BLaER1 (cell line): ENCODE measurements around the gene KRT5.

Source experiments
- H3K27ac ChIP-seq: shearing (Covaris generic); formaldehyde crosslinking; 2 replicates; pipeline ENCODE4 v1.8.1; 2022
- H3K27me3 ChIP-seq: shearing (Covaris generic); formaldehyde crosslinking; 2 replicates; pipeline ENCODE4 v1.8.1; 2022
- H3K36me3 ChIP-seq: shearing (Covaris generic); formaldehyde crosslinking; 2 replicates; pipeline ENCODE4 v1.8.1; 2022
- H3K4me1 ChIP-seq: shearing (Covaris generic); formaldehyde crosslinking; 2 replicates; pipeline ENCODE4 v1.8.1; 2022
- H3K4me2 ChIP-seq: shearing (Covaris generic); formaldehyde crosslinking; 2 replicates; pipeline ENCODE4 v1.8.1; 2022
- H3K4me3 ChIP-seq: shearing (Covaris generic); formaldehyde crosslinking; 2 replicates; pipeline ENCODE4 v1.8.1; 2022
- H3K9ac ChIP-seq: shearing (Covaris generic); formaldehyde crosslinking; 2 replicates; pipeline ENCODE4 v1.8.1; 2022
- H3K9me3 ChIP-seq: shearing (Covaris generic); formaldehyde crosslinking; 2 replicates; pipeline ENCODE4 v1.8.1; 2022
- H4K20me1 ChIP-seq: shearing (Covaris generic); formaldehyde crosslinking; 2 replicates; pipeline ENCODE4 v1.8.1; 2022
- Cebpa-rat ChIP-seq: shearing (Covaris generic); IDR thresholded peaks from 2 replicates; pipeline ENCODE4 v1.8.1; 2022

KRT5 gene

GRCh38 chr12:52521568-52522266, 1.5 kb upstream of the KRT5 start:
- H3K36me3 ChIP-seq, result no peaks in the 10 kb centered on the region

GRCh38 chr12:52521175-52521567, 977 bp upstream of the KRT5 start:
- no peak overlapping the region for H3K27ac ChIP-seq
- H3K4me1 ChIP-seq, result no peaks in the 10 kb centered on the region; the same call in 1 of the 2 replicates
- no peaks in the 10 kb centered on the region for H3K36me3 ChIP-seq
- H3K4me3 ChIP-seq, result no peak overlapping the region
- H3K27me3 ChIP-seq, result no peaks in the 10 kb centered on the region
- H4K20me1 ChIP-seq, result no peaks in the 10 kb centered on the region
- no peaks in the 10 kb centered on the region for H3K9me3 ChIP-seq
- H3K9ac ChIP-seq, result no peak overlapping the region
- no peak for TF ChIP-seq Cebpa-rat
- no peak overlapping the region for H3K4me2 ChIP-seq

More at GRCh38 chr12:52521568-52522266, 1.5 kb upstream of the KRT5 start:
- no peak overlapping the region for H3K27ac ChIP-seq
- H4K20me1 ChIP-seq, result no peaks in the 10 kb centered on the region
- TF ChIP-seq Cebpa-rat, result no peak
- no peaks in the 10 kb centered on the region for H3K9me3 ChIP-seq
- H3K9ac ChIP-seq, result no peak overlapping the region
- H3K4me2 ChIP-seq, result no peak overlapping the region
- peaks cover 2% of the 10 kb centered on the region; the same call in 1 of the 2 replicates for H3K4me1 ChIP-seq
- no peak overlapping the region for H3K4me3 ChIP-seq
- H3K27me3 ChIP-seq, result no peaks in the 10 kb centered on the region

DNA sequence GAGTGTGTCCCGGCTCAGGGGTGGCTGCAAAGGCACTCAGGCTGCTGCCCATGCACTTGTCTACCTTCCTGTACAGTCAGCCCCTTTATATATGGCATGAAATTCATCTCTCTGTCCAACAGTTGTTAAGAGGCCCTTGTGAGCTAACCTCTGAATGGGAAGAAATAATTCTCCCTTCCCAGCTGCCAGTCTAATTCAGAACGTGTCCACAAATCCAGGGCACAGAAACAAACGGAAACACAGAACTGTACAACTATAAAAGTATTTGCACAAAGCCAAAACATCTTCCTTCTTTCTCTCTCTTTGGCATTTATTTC, 849 bp downstream of the KRT5 start:
- Histone ChIP-seq H3K36me3 (no peaks in the 10 kb centered on the region), H3K4me1 (no peaks in the 10 kb centered on the region), H3K9me3 (no peaks in the 10 kb centered on the region), H3K27ac (no peak overlapping the region), H3K27me3 (no peaks in the 10 kb centered on the region), H3K4me2 (no peak overlapping the region), H3K4me3 (no peak overlapping the region), H3K9ac (no peak overlapping the region), H4K20me1 (no peaks in the 10 kb centered on the region)
- TF ChIP-seq Cebpa-rat, result no peak

GRCh38 chr12:52518574-52519386, 1.4 kb downstream of the KRT5 start:
- TF ChIP-seq Cebpa-rat, result no peak
- Histone ChIP-seq H3K4me3 (no peak overlapping the region), H3K4me1 (no peaks in the 10 kb centered on the region), H4K20me1 (no peaks in the 10 kb centered on the region), H3K27me3 (no peaks in the 10 kb centered on the region), H3K4me2 (no peak overlapping the region), H3K27ac (no peak overlapping the region), H3K36me3 (no peaks in the 10 kb centered on the region), H3K9me3 (no peaks in the 10 kb centered on the region), H3K9ac (no peak overlapping the region)

- no peak overlapping the region for H3K4me2 ChIP-seq
- no peaks in the 10 kb centered on the region for H3K36me3 ChIP-seq
- no peak overlapping the region for H3K4me3 ChIP-seq
- no peak overlapping the region for H3K27ac ChIP-seq
- no peaks in the 10 kb centered on the region for H3K27me3 ChIP-seq
- no peak overlapping the region for H3K9ac ChIP-seq
- no peak for TF ChIP-seq Cebpa-rat
- no peaks in the 10 kb centered on the region for H3K9me3 ChIP-seq
- no peaks in the 10 kb centered on the region for H3K4me1 ChIP-seq
- H4K20me1 ChIP-seq, result no peaks in the 10 kb centered on the region
These were observed 2.3 kb downstream of the KRT5 start for GRCh38 chr12:52517888-52518287.

- no peak overlapping the region for H3K4me3 ChIP-seq
- TF ChIP-seq Cebpa-rat, result no peak
- no peaks in the 10 kb centered on the region for H3K4me1 ChIP-seq
- no peaks in the 10 kb centered on the region for H3K27me3 ChIP-seq
- no peaks in the 10 kb centered on the region for H4K20me1 ChIP-seq
- no peaks in the 10 kb centered on the region for H3K36me3 ChIP-seq
- no peak overlapping the region for H3K9ac ChIP-seq
- no peak overlapping the region for H3K27ac ChIP-seq
- H3K4me2 ChIP-seq, result no peak overlapping the region
- no peaks in the 10 kb centered on the region for H3K9me3 ChIP-seq
These were observed 3.0 kb downstream of the KRT5 start for GRCh38 chr12:52517005-52517835.

DNA sequence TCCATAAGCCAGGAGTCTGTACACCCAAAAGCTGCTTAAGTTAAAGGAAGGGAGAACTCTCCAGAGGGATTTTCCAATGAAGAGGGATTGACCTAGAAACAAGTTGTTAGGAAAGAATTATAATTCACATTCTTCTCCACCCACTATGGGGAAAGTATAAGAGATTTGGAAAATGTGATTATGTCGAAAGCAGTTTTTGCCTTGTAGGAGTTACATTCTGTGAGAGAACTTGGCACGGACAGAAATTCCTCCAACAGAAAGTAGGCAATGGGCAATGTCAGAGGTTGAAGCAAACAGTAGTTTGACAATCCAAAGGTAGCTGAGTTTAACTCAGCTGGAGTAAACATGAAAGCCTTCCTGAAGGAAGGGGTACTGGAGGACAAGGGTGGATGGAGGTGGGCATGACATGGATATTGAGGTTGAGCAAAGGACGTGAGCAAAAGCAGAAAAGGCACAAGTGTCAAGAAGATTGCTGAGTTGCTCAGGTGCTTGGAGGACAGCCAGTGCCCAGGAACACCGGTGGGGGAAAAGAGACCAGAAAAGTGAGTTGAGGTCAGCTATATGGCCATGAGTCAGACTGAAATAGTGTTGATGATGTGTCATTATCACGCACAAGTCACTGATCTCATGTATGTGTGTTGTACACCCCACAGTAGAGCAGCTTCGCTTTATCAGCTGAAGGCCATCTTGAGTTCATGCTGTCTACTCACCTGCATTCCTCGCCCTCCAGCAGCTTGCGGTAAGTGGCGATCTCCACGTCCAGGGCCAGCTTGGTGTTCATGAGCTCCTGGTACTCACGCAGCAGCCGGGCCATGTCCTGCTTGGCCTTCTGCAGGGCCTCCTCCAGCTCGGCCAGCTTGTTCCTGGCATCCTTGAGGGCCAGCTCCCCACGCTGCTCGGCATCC, 4.0 kb downstream of the KRT5 start:
- Histone ChIP-seq H3K4me3 (no peak overlapping the region), H4K20me1 (no peaks in the 10 kb centered on the region), H3K4me2 (no peak overlapping the region), H3K9ac (no peak overlapping the region), H3K4me1 (no peaks in the 10 kb centered on the region), H3K36me3 (no peaks in the 10 kb centered on the region), H3K9me3 (peaks cover 7% of the 10 kb centered on the region), H3K27ac (no peak overlapping the region), H3K27me3 (no peaks in the 10 kb centered on the region)
- TF ChIP-seq Cebpa-rat, result no peak

GRCh38 chr12:52515319-52515646, 4.9 kb downstream of the KRT5 start:
- no peak overlapping the region for H3K27ac ChIP-seq
- H3K4me3 ChIP-seq, result no peak overlapping the region
- H3K9me3 ChIP-seq, result peaks cover 9% of the 10 kb centered on the region
- no peak overlapping the region for H3K4me2 ChIP-seq
- no peaks in the 10 kb centered on the region for H3K4me1 ChIP-seq
- no peak overlapping the region for H3K9ac ChIP-seq
- no peaks in the 10 kb centered on the region for H4K20me1 ChIP-seq
- H3K36me3 ChIP-seq, result no peaks in the 10 kb centered on the region
- TF ChIP-seq Cebpa-rat, result no peak
- no peaks in the 10 kb centered on the region for H3K27me3 ChIP-seq
